Activated CD4-positive, alpha-beta T cell treated with anti-CD3 and anti-CD28 coated beads, Interleukin-2, amount 10 ng/mL, durations not matched to agents 7 days and 5 days (primary cell): ENCODE measurements around the gene MC1R. TPM values are rescaled to one million over a fixed set of nuclear protein-coding genes. Genes with fewer than 3 reads are reported as not detected.
A peak's percentile ranks its signal among the peaks of the same experiment; 100 is the strongest.
"Not testable (repeated sequence)": the region's sequence is repeated elsewhere in the genome, so short reads cannot be mapped to it uniquely, and the experiment has no call there.

Experiments
- CTCF ChIA-PET: fragments of 350-600 bp; sonication (Branson Sonifier 250); formaldehyde crosslinking; loops from one replicate; lab custom pipeline; 2021; ENCODE audit warnings: antibody characterized with exemption; lab: Charles Lee
- POLR2A ChIA-PET: fragments of 350-600 bp; sonication (Branson Sonifier 250); formaldehyde crosslinking; loops from one replicate; lab custom pipeline; 2021; ENCODE audit warnings: antibody characterized with exemption; lab: Charles Lee
- DNase-seq: peaks from one replicate; pipeline ENCODE4 v3.0.0-alpha.2; 2020
- H3K27ac Mint-ChIP-seq: one replicate; pipeline ENCODE4 v1.8.0; 2021; ENCODE audit warnings: mild to moderate bottlenecking, moderate library complexity, mixed read lengths
- H3K27me3 Mint-ChIP-seq: one replicate; pipeline ENCODE4 v1.8.0; 2021; ENCODE audit warnings: mixed read lengths
- H3K36me3 Mint-ChIP-seq: one replicate; pipeline ENCODE4 v1.8.0; 2021; ENCODE audit warnings: low read depth, mixed read lengths
- H3K4me1 Mint-ChIP-seq: one replicate; pipeline ENCODE4 v1.8.0; 2021; ENCODE audit warnings: mixed read lengths
- H3K4me3 Mint-ChIP-seq: one replicate; pipeline ENCODE4 v1.8.0; 2021; ENCODE audit warnings: mild to moderate bottlenecking, moderate library complexity, mixed read lengths
- H3K9me3 Mint-ChIP-seq: one replicate; pipeline ENCODE4 v1.8.0; 2021; ENCODE audit warnings: mixed read lengths
- total RNA-seq, 2 experiments: library from RNA; stranded (reverse); gene quantifications; one replicate each; pipeline ENCODE4 v1.2.3, GENCODE V29; 2021

Gene MC1R
- 1 to 10 TPM; 5.0 to 6.6 TPM for total RNA-seq

DNA sequence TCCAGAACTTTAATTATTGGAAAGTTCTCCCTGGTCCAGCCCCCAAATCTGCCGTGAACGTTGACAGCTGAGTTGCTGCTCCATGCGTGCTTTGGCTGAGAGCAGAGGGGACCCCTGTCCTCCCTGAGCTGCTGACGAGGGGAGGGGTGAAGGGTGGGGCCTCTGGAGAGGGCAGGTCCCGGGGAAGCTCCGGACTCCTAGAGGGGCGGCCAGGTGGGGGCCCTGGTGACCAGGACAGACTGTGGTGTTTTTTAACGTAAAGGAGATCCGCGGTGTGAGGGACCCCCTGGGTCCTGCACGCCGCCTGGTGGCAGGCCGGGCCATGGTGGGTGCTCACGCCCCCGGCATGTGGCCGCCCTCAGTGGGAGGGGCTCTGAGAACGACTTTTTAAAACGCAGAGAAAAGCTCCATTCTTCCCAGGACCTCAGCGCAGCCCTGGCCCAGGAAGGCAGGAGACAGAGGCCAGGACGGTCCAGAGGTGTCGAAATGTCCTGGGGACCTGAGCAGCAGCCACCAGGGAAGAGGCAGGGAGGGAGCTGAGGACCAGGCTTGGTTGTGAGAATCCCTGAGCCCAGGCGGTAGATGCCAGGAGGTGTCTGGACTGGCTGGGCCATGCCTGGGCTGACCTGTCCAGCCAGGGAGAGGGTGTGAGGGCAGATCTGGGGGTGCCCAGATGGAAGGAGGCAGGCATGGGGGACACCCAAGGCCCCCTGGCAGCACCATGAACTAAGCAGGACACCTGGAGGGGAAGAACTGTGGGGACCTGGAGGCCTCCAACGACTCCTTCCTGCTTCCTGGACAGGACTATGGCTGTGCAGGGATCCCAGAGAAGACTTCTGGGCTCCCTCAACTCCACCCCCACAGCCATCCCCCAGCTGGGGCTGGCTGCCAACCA is at the start of gene MC1R:
TSS of gene MC1R (plus strand) at position 410 of the 895 bp plus-strand sequence. CDS start at position 807, 397 bp downstream.
- H3K4me3 Mint-ChIP-seq: peak within 1 kb of the TSS; percentile 66
- CTCF ChIA-PET: interaction anchor here (0.6 to 3.1 kb wide), 7 partner anchors 8 to 218 kb away, joined by 3 to 11 read pairs (median 5); partner anchors contain the start of gene DEF8
- POLR2A ChIA-PET: no interaction called here
- H3K27ac Mint-ChIP-seq: peak within 1 kb of the TSS; percentile 83
- DNase-seq: no peak
- H3K9me3 Mint-ChIP-seq: no peaks in the 10 kb centered on the region
- peaks cover 49% of the 10 kb centered on the region for H3K4me1 Mint-ChIP-seq
- H3K36me3 Mint-ChIP-seq: peaks cover 4% of the 10 kb centered on the region
- H3K27me3 Mint-ChIP-seq: peaks cover 38% of the 10 kb centered on the region

DNA sequence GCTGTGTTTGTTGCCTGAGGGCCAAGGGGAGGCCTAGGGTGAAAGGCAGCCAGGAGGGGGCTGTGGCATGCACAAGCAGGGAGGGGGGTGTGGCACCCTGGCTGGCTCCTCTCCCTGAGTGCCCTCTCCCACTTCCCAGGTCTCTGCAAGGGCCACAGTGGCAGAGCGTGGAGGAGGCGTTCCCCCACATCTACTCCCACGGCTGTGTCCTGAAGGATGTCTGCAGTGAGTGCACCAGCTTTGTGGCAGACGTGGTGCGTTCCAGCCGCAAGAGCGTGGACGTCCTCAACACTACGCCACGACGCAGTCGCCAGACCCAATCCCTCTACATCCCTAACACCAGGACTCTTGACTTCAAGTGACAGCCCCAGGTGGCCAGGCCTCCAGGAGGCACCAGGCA is 48.8 kb upstream of the MC1R start:
- DNase-seq: no peak
- Mint-ChIP-seq H3K36me3 (peaks cover 19% of the 10 kb centered on the region), H3K9me3 (peaks cover 7% of the 10 kb centered on the region), H3K27ac (no peak overlapping the region), H3K4me3 (no peak overlapping the region), H3K4me1 (peaks cover 18% of the 10 kb centered on the region), H3K27me3 (no peaks in the 10 kb centered on the region)
- ChIA-PET CTCF (interaction anchor here (0.5 to 1.4 kb wide), 2 partner anchors 9 to 26 kb away, joined by 6 read pairs; no protein-coding TSS in a partner anchor), POLR2A (no interaction called here)

DNA sequence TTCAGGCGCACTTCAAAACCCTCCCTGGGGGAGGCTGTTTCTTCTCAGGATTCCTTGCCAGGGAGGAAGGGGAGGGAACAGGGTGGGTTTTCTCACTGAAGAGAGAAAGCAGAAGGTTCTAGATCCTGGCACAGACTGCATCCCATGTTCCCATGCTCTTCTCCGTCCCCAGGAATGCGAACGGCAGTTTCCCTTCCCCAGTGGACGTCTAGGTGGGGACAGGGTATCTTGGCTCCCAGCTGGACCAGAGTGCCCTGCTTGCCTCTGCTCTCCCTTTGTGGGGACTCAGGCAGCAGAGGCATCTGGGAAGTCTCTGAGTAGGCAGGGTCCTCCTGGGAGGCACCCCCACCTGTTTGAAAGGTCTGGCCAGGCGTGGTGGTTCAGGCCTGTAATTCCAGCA is 48.2 kb upstream of the MC1R start:
- H3K27ac Mint-ChIP-seq: no peak overlapping the region
- H3K4me1 Mint-ChIP-seq: peaks cover 17% of the 10 kb centered on the region
- CTCF ChIA-PET: interaction anchor here (0.5 to 1.4 kb wide), 2 partner anchors 10 to 26 kb away, joined by 6 read pairs; no protein-coding TSS in a partner anchor
- H3K27me3 Mint-ChIP-seq: no peaks in the 10 kb centered on the region
- POLR2A ChIA-PET: no interaction called here
- H3K4me3 Mint-ChIP-seq: no peak overlapping the region
- H3K9me3 Mint-ChIP-seq: peaks cover 11% of the 10 kb centered on the region
- peaks cover 22% of the 10 kb centered on the region for H3K36me3 Mint-ChIP-seq
- no peak for DNase-seq

DNA sequence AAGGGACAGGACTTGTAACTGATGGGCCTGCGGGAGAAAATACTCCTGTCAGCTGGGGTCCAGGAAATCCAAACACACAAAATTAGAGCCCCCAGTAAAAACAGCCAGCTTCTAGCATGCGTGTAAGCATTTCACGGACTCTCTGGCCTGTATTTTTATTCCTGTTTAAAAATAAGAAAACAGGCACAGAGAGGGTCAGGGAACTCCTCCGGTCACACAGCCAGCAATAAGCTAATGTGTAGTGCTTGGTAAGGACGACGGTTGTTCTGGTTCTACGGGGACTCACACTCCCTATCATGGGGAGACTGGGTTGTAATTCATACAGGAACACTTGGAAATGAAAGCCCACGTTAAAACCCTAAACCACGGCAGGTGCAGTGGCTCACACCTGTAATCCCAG is 46.8 kb upstream of the MC1R start:
- Mint-ChIP-seq H3K27ac (peak overlapping the region; percentile 98), H3K4me3 (peak overlapping the region; percentile 90), H3K27me3 (no peaks in the 10 kb centered on the region), H3K4me1 (peaks cover 17% of the 10 kb centered on the region), H3K9me3 (peaks cover 11% of the 10 kb centered on the region), H3K36me3 (peaks cover 25% of the 10 kb centered on the region)
- DNase-seq: no peak
- ChIA-PET POLR2A (no interaction called here), CTCF (interaction anchor here (0.6 to 1.7 kb wide), 5 partner anchors 11 to 249 kb away, joined by 3 to 11 read pairs (median 4); no protein-coding TSS in a partner anchor)

DNA sequence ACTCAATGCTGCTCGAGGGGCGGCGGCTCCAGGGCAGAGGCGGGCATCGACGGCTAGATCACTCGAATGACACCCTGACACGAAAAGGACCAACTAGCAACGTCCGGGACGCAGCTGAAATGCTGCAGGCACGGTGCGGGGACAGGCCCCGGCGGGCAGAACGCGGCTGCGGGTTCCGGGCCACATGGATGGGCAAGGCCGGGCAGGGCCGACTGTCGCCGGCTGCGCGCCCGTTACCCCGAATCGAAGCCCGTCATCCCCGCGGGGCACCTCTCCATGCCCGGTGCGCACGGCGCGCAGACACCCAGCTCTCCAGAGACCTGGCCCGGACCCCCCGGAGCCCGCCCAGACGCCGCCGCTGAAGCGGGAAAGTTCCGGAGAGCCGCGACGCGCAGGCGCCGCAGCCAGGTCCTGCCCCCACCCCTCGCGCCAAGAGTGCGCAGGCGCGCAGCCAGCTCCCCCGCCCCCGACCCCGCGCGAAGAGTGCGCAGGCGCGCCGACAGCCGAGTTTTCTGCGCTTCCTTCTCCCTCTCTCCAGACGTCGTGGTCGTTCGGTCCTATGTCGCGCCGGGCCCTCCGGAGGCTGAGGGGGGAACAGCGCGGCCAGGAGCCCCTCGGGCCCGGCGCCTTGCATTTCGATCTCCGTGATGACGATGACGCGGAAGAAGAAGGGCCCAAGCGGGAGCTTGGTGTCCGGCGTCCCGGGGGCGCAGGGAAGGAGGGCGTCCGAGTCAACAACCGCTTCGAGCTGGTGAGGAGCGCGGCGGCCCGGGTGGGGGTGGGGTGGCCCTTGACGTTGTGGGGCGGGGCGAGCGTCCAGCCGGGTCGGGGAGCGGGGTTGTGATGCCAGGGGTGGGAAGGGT is 45.3 kb upstream of the MC1R start, which contains the start of gene TCF25:
TSS of gene TCF25 (plus strand) at position 484 of the 863 bp plus-strand sequence. CDS start at position 560, 76 bp downstream.
- H3K4me1 Mint-ChIP-seq: peaks cover 17% of the 10 kb centered on the region
- peak within 1 kb of the TSS; percentile 98 for H3K27ac Mint-ChIP-seq
- H3K27me3 Mint-ChIP-seq: no peaks in the 10 kb centered on the region
- peak within 1 kb of the TSS; percentile 90 for H3K4me3 Mint-ChIP-seq
- CTCF ChIA-PET: interaction anchor here (0.7 to 1.6 kb wide), 7 partner anchors 10 to 174 kb away, joined by 3 to 10 read pairs (median 4); partner anchors contain the start of gene TUBB3
- H3K9me3 Mint-ChIP-seq: peaks cover 7% of the 10 kb centered on the region
- POLR2A ChIA-PET: interaction anchor here (0.7 to 1.0 kb wide), 2 partner anchors 9 to 37 kb away, joined by 3 read pairs; no protein-coding TSS in a partner anchor
- peak; percentile 84 for DNase-seq
- peaks cover 27% of the 10 kb centered on the region for H3K36me3 Mint-ChIP-seq

DNA sequence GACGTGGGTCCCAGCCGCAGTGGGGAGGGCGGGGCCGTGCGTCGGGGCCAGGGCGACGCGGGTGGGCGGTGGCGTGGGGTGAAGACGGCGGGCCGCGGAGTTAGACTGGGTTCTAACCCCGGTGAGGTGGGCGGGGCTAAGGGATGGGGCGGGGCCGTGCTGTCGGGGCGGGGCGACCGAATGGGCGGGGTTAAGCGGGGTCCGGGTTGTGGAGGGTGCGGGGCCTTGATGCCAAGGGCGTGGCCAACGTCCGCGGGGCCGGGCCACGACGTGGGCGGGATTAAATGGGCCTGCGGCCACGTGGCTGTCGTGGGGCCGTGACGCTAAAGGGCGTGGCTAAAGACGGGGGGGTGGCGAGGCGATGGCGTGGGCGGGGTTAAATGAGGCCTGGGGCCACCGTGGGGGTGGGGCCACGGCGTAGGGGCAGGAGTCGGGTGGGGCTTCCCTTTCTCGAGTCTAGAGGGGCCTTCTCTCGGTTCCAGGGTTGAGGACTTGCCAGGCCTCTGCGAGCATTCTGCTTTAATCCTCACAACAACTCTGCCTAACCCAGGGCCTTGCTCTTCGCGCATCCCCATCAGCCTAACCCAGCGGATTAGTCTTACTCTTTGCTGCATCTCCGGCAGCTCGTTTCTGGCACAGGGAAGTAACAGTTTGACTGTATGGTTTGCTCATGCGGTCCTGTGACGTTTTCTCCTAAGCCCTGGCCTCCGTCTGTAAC is 44.5 kb upstream of the MC1R start:
- Mint-ChIP-seq H3K27me3 (no peaks in the 10 kb centered on the region), H3K36me3 (peaks cover 33% of the 10 kb centered on the region), H3K9me3 (peaks cover 7% of the 10 kb centered on the region), H3K4me3 (peak overlapping the region; percentile 90), H3K4me1 (peaks cover 17% of the 10 kb centered on the region), H3K27ac (peak overlapping the region; percentile 98)
- DNase-seq: peak; percentile 92
- ChIA-PET CTCF (interaction anchor here (0.6 to 1.9 kb wide), 6 partner anchors 8 to 175 kb away, joined by 3 to 10 read pairs (median 4); partner anchors contain the start of gene TUBB3), POLR2A (interaction anchor here (1.0 kb wide), 1 partner anchor 10 kb away, joined by 3 read pairs; no protein-coding TSS in a partner anchor)

DNA sequence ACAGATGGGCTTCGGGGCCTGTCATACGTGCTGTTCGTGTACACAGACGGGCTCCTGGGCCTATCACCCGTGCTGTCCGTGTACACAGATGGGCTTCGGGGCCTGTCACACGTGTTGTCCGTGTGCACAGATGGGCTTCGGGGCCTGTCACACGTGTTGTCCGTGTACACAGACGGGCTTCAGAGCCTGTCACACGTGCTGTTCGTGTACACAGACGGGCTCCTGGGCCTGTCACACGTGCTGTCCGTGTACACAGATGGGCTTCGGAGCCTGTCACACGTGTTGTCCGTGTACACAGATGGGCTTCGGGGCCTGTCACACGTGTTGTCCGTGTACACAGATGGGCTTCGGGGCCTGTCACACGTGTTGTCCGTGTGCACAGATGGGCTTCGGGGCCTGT is 39.5 kb upstream of the MC1R start:
- H3K27me3 Mint-ChIP-seq, H3K9me3 Mint-ChIP-seq, CTCF ChIA-PET, DNase-seq, POLR2A ChIA-PET, H3K27ac Mint-ChIP-seq, H3K4me3 Mint-ChIP-seq: not testable (repeated sequence)
- H3K4me1 Mint-ChIP-seq: peaks cover 15% of the 10 kb centered on the region
- peaks cover 53% of the 10 kb centered on the region for H3K36me3 Mint-ChIP-seq

DNA sequence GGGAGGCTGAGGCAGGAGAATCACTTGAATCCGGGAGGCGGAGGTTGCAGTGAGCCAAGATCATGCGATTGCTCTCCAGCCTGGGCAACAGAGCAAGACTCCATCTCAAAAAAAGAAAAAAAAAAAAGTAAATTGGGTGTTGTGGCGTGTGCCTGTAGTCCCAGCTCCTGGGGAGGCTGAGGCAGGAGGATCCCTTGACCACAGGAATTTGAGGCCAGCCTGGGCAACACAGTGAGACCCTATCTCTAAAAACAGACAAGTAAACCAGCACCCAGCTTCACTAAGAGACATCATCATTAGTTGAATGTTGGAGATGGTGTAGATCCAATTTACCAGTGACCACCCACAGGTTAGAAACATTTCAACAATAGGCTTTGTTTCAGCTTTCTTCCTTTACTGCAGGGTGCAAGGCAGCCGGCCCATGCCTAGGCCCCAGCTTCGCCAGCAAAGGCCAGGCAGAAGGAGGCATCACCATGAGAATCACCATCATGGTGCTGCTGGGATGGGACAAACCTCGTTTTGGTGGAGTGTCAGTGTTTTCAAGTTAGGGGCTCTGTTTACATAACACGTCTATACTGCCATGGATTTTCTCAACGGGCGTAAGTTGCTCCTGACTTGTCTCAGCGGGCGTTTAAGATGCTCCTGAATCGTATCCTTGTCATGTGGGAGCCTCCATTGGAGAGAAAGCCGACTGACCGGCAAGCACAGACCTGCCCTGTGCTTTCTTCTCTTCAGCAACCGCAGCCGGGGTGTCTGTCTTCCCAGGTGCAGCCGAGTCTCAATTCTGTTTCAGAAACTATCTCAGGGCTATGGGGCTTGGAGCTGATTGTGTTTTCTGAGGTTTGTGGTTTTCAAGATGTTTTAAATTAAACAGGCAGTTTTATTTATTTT is 37.9 kb upstream of the MC1R start:
- no peak for DNase-seq
- Mint-ChIP-seq H3K4me3 (no peak overlapping the region), H3K27me3 (no peaks in the 10 kb centered on the region), H3K27ac (no peak overlapping the region), H3K9me3 (no peaks in the 10 kb centered on the region), H3K36me3 (peaks cover 49% of the 10 kb centered on the region), H3K4me1 (peaks cover 5% of the 10 kb centered on the region)
- ChIA-PET CTCF (interaction anchor here (0.6 to 2.3 kb wide), 4 partner anchors 17 to 324 kb away, joined by 3 to 7 read pairs (median 4); no protein-coding TSS in a partner anchor), POLR2A (interaction anchor here (0.5 kb wide), 1 partner anchor 668 kb away, joined by 3 read pairs; no protein-coding TSS in a partner anchor)

DNA sequence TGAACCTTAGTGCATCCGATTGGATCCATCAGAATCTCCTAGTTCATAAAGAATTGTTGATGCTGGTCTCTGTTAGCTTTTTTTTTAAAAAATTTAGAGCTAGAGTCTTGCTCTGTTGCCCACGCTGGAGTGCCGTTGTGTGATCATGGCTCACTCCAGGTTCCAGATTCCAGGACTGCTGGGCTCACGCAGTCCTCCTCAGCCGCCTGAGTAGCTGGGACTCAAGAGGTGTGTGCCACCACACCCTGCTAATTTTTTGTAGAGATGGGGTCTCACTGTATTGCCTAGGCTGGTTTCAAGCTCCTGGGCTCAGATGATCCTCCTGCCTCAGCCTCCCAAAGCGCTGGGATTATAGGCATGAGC is 37.3 kb upstream of the MC1R start:
- H3K36me3 Mint-ChIP-seq: peaks cover 46% of the 10 kb centered on the region
- peak overlapping the region; percentile 25 for H3K27ac Mint-ChIP-seq
- ChIA-PET CTCF (interaction anchor here (0.6 to 2.3 kb wide), 4 partner anchors 18 to 324 kb away, joined by 3 to 7 read pairs (median 4); no protein-coding TSS in a partner anchor), POLR2A (no interaction called here)
- H3K4me3 Mint-ChIP-seq: no peak overlapping the region
- no peak for DNase-seq
- peaks cover 5% of the 10 kb centered on the region for H3K4me1 Mint-ChIP-seq
- H3K27me3 Mint-ChIP-seq: no peaks in the 10 kb centered on the region
- no peaks in the 10 kb centered on the region for H3K9me3 Mint-ChIP-seq

DNA sequence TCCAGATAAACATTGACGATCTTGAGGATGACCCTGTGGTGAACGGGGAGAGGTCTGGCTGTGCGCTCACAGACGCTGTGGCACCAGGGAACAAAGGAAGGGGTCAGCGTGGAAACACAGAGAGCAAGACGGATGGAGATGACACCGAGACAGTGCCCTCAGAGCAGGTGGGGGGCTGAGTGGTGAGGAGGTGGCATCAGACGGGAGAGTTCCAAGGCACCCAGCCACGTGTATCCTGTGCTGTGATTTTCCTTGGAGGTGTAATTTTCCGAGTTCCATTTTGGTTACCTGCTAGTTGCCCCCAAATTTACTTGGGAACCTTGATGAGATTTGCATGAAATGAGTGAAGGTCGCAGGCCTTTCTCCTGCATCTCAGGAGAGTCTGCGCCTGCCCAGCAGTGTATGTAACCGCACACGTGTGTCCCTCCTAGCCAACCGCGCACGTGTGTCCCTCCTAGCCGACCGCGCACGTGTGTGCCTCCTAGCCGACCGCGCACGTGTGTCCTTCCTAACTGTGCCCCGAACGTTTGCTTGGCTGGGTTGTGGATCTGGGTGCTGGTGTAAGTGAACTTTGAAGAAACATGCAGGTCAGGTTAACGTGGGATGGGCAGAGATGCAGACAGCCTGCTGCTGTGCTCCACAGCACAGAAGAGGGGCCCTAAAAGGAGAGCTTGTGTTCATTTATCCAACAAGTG is 35.2 kb upstream of the MC1R start:
- Mint-ChIP-seq H3K4me3 (no peak overlapping the region), H3K27ac (no peak overlapping the region), H3K9me3 (no peaks in the 10 kb centered on the region), H3K4me1 (peaks cover 8% of the 10 kb centered on the region), H3K27me3 (no peaks in the 10 kb centered on the region), H3K36me3 (peaks cover 45% of the 10 kb centered on the region)
- ChIA-PET POLR2A (no interaction called here), CTCF (no interaction called here)
- DNase-seq: no peak
